Hypothalamus (tissue), 51 donors: ENCODE results near the gene SNX32.

ENCODE experiments used
- DNase-seq, 51 donors: peaks; one replicate each; lab custom pipeline; 2025; lab: John Stamatoyannopoulos, UW

The SNX32 gene

DNA sequence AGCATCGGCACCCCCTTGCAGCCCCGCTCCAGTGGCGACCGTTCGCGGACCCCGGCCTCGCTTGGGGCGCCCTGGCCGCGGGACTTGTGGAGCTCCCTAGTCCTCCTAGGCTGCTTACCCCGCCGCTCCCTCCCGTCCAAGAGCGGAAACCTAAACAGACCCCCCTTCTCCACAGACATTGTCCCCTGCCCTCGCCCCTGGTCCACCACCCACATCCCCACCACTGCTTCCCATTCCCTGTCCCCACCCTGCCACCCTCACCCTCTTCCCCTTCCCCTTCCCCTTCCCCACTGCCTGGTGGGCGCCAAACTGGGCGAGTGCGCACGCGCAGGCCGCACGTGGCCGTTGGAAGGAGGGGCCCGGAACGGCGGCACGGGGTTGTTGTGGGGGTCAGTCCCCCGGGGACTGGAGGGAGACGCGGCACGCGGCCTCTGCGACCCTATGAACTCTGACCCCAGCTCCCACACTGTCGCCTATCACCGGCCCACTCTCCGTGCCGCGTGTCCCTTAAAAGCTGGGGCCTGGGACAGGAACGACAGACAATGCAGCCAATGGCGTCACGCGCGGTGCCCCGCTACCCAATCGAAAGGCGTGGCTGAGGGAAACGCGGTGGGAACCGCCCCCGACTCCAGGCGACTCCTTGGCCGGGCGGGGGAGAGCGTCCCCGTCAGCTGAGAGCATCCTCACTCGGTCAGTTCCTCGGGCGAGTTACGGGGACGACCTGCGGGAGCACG, at the start of gene SNX32:
TSS of gene SNX32 (plus strand) at position 667 of the 734 bp plus-strand sequence. CDS start 103 bp downstream, outside the sequence.
- DNase-seq, result peak; percentile 73 to 97 (median 91)

DNA sequence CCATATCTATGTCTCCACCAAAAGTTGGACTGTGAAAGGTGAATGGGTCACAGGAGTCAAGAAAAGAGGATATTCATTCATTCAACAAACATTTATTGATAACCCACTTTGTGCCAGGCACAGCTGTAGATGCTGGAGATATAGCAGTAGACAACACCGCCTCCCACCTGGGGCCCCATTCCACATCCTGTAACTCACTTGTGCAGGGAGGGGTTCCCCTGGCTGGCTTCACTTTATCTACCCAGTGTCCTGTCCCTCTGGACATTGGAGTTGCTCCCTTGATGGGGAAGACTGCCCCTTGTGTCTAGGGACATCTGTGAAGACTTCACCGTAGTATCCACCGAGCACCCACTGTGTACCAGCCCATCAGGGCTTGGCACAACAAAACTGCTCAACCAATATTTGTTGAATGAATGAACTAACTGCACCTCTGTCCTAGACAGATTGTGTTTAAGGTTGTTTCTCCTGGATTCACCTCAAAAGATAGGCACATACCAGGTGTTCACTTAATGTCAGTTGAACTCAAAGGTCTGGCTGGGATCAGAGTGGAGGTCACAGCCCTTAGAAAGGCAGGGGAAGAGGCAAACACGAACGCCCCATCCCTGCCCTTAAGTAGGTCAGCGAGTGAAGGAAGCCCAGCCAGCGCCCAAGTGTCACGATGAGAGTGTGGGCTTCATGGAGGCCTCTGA, 48.3 kb upstream of the SNX32 start:
- no peak for DNase-seq

DNA sequence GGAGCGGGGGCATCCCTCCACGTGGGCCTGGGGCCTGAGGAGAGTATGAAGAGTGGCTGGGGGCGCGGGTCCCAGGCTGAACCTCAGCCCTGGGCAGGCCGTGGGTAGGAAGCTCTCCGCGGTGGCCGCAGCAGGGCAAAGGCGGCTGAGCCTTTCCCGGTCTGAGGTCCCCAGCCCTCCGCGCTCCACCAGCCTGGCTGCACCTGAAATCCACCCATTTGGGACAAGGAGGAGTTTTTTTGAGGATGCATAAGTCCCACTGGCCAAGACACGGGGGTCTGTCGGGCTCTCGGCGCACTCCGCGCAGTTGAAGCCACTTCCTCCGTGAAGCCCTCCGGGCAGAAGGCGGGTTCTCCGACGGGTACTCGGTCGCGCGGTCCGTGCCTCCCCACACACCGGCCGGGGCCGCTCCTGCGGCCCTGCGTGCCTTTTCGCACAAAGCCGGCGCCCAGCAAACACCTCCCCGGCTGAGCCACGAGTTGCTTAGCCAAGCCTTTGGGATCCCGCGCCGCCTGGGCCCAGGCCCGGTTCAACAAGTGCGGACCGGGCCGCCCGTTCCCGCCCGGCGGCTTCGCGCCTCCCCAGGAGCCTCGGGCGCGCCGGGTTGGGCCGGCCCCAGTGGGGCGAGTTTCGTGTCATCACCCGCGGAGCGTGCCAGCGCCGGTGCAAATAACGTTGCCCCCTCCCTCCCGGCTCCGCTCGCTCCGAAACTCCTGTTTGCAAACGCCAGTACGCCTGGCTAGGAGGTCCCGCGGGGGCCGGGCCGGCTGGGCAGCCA, 47.6 kb upstream of the SNX32 start:
- DNase-seq, result no peak

DNA sequence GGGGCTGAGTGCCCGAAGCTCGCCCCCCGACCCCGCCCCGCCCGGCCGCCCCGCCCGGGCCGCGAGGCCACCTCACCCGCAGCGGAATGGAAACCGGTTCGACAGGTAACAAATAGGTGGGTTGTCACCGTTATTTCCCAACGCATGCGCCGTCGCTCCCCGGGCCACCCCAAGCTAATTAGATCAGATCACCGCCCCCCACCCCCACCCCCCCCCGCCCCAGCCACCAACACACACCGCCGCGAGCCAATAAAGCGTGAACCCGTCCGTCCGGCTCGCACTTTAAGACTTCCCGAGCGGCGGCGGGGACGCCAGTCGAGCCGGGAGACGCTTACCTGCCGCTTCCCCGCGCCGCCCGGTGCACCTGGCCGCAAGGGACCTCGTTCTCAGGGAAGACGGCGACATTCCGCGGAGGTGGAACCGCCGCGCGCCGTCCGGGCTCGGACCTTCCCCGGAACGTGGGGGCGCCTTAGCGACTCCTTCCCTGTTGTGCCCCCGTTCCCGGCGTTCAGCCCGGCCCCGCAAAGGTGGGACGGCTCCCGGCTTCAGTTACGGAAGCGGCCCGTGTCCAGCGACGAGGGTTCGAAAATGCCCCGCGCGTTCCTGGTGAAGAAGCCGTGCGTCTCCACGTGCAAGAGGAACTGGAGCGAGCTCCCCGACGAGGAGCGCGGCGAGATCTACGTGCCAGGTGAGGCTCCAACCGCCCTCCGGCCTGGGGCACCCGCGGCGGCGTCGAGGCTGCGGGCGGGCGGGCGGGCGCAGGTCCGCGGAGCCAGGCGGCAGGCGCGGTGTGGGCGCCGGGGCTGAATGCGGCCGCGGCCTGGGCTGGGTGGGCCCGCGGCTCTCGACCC, 46.8 kb upstream of the SNX32 start, which contains the start of gene OVOL1:
TSS of gene OVOL1 (plus strand) at position 278 of the 851 bp plus-strand sequence. CDS start at position 589, 311 bp downstream.
- DNase-seq, result no peak

DNA sequence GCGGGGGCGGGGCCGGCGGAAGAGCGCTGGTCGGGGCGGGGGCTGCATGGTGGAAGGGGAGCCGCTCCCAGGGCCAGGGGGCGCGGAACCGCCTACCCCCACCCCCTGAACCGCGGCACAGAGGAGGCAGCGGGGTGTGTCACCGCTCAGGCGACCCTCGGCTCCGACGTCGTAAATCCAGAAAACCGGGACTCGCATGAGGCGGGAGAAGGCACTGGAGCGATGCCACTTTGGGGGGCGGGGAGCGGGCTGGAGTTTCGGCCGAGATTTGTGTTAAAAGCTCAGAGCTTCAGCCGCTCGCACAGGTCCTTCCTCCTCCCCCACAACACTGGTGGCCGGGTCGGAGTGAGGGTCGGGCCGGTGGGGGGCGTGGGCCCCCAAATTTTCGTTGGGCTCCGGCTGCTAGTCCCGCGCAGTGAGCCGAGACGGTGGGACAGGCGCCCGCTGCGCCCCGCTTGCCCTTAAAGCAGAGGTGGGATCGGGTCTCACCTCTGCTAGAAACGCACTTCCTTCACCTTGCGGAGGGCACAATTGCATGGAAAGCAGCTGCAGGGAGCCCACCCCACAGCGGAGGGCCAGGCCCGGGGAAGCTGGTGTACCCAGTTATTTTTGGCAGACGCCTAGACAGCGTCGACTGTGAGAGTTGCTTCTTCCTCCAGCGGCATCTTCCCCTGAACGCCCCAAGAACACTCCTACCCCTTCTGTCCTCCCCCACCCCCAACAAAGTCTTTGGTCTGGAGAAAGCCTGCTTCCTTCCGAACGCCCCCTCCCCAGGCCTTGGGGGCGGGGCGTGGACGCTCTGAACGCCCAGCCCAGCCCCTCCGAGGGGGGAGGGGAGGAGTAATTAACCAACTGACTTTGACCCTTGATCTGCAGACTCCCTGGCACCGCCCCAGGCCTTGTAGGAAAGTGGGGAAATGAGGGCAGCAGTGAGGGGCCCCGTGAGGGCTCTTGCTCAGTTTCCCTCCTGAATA, 45.8 kb upstream of the SNX32 start:
- no peak for DNase-seq

DNA sequence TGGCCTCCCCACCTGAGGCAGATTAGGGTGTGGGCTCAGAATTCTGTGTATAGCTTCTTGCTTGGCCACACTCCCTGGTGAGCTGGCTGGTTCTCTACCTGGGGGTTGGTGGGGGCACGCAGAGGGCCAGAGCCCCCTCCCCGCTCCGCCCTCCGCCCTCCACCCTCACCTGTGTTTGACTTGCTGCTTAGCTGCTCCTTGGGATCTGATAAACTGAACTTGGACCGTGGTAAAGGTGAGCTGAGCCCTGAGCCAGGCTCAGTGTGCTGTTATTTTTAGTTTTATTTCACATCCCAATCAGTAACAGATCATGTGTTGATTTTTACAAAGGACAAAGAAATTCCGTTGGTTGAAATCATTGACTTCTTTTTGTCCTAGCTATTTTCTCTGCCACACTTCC, 44.9 kb upstream of the SNX32 start:
- DNase-seq, result no peak

DNA sequence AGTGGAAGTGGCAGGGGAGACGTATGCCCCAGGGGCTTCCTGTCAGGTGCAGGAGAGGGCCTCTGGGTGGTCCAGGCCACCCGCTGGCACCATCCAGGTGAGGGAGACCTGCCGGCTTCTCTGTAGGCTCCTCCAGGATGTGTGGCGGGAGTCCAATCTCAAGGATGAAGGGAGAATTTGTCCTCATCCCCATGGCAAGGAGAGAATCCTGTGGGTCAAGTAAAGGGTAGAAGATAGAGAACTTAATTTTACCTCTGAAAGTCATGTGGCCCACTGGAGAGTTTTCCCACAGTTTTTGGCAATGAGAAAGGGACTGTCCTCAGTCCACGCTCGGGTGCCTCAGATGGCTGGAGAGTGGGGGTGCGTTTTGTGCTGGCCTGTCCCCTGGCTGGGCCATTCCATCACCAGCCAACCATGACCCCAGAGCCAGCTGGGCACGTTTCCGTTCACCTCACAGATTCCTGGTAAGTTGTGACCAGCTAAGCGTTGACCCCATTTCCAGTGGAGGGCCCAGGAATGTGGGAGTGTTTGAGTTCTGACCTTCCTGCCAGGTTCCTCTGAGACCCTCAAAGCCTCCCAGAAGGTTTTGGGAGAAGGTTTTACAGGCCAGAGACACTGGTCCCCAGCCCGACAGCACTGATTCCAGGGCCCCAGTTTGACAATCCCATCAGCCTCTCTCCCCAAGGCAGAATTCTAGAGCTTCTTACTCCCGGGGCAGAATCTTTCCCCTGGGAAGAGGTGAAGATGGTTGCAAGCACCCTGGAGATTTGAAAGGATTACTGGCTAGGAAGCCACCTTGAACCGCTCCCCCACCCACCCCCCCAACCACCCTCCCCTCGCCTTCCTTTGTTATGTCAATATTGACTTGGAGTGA, 44.3 kb upstream of the SNX32 start:
- DNase-seq, result no peak

DNA sequence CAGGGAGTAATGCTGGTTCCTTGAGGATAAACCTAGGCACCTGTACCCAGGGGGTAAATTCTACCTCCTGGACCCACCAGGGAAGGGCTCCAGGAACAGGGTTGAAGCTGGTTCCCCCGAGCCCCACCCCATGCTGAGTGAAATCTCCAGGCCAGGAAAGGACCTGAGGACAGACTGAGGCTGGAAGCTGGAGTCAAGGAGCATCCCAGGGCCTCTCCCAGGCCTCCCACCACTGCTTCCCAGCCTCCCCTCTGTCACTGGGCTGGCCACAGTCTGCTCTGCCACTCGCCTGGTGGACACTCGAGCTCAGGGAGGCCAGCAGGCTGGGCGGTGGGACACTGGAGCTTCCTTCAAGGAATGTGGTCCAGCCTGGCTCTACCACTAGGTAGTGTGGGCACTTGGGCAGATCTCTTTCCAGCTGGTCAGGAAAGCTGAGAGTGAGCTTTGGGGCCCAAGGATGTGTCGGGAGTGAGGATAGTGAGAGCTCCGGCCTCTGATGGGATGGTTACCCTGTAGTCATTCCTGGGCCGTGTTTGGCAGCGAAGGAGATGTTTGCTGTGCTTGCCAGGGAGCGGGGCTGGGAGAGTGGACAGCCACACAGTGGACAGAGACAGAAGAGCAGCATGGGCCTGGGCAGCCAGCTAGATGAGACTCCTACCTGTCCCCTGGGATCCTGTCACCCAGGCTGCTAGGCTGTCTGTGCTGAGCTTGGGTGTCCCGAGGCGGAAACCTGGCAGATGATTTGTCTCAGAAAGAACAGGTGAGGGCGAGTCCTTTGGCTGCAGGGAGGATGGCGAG, 43.5 kb upstream of the SNX32 start:
- DNase-seq, result no peak

DNA sequence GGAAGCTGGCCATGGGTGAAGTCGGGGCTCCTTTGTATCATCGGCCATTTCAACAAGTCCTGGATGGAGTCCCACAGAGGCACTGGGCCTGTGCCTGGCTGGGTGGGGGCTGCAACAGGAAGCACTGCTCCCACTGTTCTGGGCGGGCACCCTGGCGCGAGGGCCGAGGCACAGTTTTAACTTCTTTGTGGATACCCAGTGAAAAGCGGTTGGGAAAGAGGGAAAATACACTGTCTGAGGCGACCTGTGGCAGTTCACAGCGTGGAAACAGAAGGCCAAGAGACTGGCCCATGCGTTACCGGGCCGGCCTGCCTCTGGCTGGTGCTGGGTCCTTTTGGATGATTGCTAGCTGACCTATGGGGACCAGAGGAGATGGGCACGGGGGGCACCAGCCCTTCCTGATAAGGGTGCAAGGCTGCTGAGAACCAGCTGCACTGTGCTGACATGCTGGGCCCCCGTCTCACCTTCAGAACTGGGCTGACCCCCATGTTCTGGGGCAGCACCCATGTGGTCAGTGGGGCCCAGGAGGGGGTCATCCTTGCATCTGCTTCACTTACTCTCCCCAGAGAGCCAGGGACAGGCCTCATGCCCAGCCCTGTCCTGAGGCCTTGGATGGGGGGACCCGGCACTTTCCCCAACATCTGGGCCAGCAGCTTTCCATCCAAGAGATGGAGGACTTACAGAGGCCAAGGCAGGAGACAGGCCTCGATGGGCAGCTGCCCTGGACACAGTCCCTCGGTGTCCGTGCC, 42.7 kb upstream of the SNX32 start:
- DNase-seq, result no peak

DNA sequence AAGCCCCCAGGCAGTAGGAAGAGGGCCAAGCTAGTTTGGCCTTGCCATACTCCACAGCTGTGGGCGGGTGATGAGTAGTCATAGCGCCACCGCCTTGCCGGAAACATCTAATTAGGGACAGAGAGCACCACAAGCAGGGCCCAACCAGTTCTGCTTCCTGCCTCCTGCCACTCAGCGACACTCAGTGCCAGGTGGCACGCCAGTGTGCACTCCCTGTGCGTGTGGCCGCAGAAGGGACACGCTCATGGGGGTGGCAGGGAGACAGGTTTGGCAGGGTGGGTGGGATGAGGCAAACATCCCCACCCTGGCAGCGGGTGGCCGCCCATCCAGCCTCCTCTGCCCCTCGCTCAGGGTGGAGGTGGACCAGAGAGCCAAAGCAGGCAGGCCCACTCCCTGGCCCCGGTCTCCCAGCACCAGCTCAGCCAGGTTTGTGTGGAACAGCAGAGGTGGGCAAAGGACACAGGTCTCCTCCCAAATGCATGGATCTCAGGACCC, 42.0 kb upstream of the SNX32 start:
- DNase-seq, result no peak

DNA sequence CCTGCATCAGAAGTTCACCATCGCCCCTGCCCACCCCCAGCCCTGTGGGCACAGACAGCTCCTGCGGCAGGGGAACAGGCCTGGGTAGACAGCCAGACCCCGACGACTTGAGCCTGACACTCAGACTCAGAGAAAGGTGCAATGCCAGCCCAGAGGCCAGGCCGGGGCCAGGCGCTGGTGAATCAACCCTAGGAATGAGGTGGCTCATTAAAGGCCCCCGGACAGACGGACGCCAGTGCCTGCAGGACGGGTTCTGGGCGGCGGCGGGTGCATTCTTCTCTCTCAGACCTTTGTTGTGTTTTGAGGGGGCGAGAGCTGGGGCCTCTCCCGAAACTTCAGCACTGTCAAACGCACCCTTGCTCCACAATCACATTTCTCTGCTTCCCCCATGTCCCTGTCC, 41.3 kb upstream of the SNX32 start:
- no peak for DNase-seq

DNA sequence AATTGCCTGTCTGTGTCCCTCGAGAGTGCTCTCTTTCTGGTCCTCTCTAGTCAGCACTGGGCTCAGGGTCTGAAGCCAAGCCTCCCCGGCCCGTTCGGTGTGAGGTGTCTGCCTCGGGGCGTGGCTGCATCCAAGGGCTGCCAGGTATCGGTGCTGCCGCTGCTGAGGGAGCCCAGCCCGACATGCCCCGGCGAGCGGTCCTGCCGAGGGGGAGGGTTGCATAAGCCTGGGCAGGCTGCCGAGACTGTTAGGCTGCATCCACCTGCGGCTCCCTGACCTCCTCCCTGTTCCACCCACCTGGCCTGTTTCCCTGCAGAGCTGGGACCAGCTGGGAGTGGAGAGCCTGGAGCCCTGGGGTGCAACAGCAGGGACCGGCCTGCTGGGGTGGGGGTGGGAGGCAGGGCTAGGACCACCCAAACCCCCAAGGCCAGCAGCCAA, 40.6 kb upstream of the SNX32 start:
- no peak for DNase-seq

DNA sequence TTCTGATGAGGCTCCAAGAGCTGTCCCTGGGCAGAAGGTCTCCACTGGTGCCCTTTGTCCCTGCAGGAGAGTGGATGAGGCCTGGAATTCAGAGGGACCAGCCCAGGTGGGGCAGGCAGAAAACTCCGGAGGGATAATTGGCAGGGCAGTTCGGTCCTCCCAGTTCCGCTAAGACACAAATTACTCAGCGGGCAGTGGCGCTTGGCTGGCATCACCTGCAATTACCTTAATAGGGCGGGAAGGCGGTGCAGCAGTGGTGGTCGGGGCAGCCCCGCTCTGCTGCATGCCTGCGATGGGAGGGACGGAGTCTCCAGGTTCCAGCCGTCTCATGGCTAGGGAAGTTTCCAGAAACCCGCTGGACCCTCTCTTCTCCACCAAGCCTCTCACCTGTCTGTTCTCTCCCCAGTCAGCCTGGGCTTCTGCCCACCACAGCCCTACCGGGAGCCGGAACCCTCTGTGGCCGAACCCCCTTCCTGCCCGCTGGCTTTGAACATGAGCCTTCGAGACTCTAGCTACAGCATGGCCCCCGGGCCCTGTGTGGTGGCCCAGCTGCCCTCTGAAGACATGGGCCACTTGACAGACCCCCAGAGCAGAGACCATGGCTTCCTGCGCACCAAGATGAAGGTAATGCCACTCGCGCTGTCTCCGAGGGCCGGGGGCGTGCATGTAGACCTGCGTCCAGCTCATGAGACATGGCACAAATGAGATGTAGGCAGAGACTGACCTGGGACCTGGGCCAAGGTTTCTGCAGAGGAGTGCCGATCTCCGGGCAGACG, 40.0 kb upstream of the SNX32 start:
- DNase-seq, result no peak

DNA sequence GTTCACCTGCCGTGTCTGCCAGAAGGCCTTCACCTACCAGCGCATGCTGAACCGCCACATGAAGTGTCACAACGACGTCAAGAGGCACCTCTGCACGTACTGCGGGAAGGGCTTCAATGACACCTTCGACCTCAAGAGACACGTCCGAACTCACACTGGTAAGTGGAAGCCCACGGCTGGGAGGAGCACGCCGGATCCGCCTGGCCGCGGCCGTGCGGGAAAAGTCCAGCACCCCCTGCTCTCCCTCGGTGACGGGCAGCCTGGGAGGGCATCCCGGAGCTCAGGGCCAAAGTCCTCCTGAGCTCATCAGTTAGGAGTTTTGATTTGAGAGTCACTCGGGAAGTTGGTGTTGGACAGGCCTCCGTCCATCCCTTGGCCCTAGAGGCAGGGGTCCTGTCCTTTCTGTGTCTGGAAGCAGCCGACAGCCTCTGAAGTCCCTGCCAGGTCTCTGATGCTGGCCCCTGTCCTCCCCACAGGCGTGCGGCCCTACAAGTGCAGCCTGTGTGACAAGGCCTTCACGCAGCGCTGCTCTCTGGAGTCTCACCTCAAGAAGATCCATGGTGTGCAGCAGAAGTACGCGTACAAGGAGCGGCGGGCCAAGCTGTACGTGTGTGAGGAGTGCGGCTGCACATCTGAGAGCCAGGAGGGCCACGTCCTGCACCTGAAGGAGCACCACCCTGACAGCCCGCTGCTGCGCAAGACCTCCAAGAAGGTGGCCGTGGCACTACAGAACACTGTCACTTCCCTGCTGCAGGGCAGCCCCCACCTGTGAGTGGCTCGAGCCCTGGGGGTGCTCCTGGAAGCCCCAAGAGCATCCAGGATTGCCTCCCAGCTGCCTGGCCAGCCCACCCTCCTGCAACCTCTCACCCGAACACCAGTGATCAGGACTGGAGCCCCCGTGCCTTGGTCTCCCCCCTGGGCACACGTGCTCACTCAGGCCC, 38.9 kb upstream of the SNX32 start:
- DNase-seq, result no peak
